ENCODE results near the gene MGMT.

- no peak for TF ChIP-seq CTCF (conservative IDR thresholded peaks at IDR 0.05; ENCODE audit: low read depth, low read length)
- TF ChIP-seq, protein P1, sequence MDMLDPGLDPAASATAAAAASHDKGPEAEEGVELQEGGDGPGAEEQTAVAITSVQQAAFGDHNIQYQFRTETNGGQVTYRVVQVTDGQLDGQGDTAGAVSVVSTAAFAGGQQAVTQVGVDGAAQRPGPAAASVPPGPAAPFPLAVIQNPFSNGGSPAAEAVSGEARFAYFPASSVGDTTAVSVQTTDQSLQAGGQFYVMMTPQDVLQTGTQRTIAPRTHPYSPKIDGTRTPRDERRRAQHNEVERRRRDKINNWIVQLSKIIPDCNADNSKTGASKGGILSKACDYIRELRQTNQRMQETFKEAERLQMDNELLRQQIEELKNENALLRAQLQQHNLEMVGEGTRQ (IDR thresholded peaks at IDR 0.05; ENCODE audit: low read depth, low read length) = no peak
- TF ChIP-seq POLR2A (IDR thresholded peaks at IDR 0.05; ENCODE audit: low read depth, low read length) = no peak
- TF ChIP-seq RFX5 (IDR thresholded peaks at IDR 0.05; ENCODE audit: low read depth, low read length) = no peak
- TF ChIP-seq RCOR1 (IDR thresholded peaks at IDR 0.05; ENCODE audit: insufficient replicate concordance, low read length) = no peak
- no peak for TF ChIP-seq BHLHE40 (IDR thresholded peaks at IDR 0.05; ENCODE audit: low read depth, low read length)
- no peak for TF ChIP-seq RAD21 (IDR thresholded peaks at IDR 0.05; ENCODE audit: low read length)
- no peak for TF ChIP-seq FOS (IDR thresholded peaks at IDR 0.05; ENCODE audit: low read depth, low read length)
- TF ChIP-seq CEBPB (IDR thresholded peaks at IDR 0.05; ENCODE audit: low read depth, low read length) = no peak
- TF ChIP-seq MXI1 (IDR thresholded peaks at IDR 0.05; ENCODE audit: borderline replicate concordance, low read depth, low read length) = no peak
- TF ChIP-seq ELK1 (IDR thresholded peaks at IDR 0.05; ENCODE audit: borderline replicate concordance, low read depth, low read length) = no peak
Measured at GRCh38 chr10:129730993-129731325, 263.9 kb downstream of the MGMT start.

Data from IMR-90 (cell line).